GM18505 (cell line): ENCODE results near the gene SH3BP2.

Source experiments
- ATAC-seq: cut with Tn5 transposase; IDR thresholded peaks from one replicate; pipeline ENCODE4 v1.9.1; 2021; ENCODE audit not compliant: unreplicated experiment
- POLR2A ChIP-seq: IDR thresholded peaks from 4 replicates; pipeline ENCODE4 v1.6.1; 2011; ENCODE audit warnings: borderline replicate concordance; ENCODE audit not compliant: insufficient read depth, insufficient read length; ENCODE audit errors: extremely low read depth

The SH3BP2 gene

GRCh38 chr4:2792711-2793585, at the start of gene SH3BP2:
SH3BP2 (plus strand) TSS chr4:2793085; CDS start chr4:2820618, 27,533 bp downstream.
- ATAC-seq: no peak
- TF ChIP-seq POLR2A: peak; percentile 41

GRCh38 chr4:2743518-2744445, 49.1 kb upstream of the SH3BP2 start:
- TF ChIP-seq POLR2A: no peak
- ATAC-seq: no peak

GRCh38 chr4:2744576-2745270, 48.2 kb upstream of the SH3BP2 start:
- no peak for ATAC-seq
- no peak for TF ChIP-seq POLR2A

GRCh38 chr4:2745516-2745915, 47.4 kb upstream of the SH3BP2 start:
- no peak for ATAC-seq

GRCh38 chr4:2745981-2746806, 46.7 kb upstream of the SH3BP2 start:
- peak; percentile 61 for TF ChIP-seq POLR2A
- peak; percentile 90 for ATAC-seq

More at GRCh38 chr4:2745516-2745915, 47.4 kb upstream of the SH3BP2 start:
- no peak for TF ChIP-seq POLR2A

- no peak for TF ChIP-seq POLR2A
- no peak for ATAC-seq
These were observed 45.8 kb upstream of the SH3BP2 start for GRCh38 chr4:2746891-2747695.

DNA sequence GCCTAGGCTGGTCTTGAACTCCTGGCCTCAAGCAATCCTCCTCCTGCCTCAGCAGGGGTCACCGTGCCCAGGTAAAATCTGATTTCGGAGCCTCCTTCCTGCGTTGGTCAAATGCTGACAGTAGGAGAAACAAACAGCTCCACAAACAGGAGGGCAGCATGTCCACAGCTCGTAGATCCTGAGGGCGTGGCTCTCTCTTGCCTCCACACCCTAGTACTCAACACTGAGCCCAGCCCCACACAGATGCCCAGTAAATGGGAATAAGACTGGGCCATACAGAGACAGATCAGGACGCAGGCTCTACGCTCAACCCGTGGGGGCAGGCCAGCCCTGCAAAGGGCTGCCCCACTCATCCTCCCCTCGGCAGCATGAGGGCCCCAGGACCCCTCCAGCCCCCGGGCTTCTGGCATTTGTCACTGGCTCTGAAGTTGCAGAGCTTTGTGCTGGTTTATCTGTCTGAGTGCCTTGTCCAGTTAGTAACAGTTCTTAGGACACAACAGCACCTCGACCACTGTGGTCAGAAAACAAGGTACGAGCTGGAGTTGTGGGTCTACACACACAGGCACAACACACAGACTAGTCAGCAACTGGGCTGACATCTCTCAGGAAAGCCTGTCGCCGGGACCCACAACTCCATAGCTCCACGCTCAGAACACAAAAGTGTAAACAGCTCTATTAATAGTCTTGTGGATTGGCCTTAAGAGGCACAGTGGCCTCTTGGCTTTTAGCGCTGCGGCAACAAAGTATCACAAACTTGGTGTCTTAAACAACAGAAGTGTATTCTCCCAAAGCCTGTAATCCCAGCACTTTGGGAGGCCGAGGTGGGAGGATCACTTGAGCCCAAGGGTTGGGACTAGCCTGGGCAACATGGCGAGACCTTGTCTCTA, 41.9 kb upstream of the SH3BP2 start:
- no peak for TF ChIP-seq POLR2A

GRCh38 chr4:2753436-2753835, 39.4 kb upstream of the SH3BP2 start:
- no peak for ATAC-seq
- no peak for TF ChIP-seq POLR2A

More for the DNA sequence above, 41.9 kb upstream of the SH3BP2 start:
- no peak for ATAC-seq

DNA sequence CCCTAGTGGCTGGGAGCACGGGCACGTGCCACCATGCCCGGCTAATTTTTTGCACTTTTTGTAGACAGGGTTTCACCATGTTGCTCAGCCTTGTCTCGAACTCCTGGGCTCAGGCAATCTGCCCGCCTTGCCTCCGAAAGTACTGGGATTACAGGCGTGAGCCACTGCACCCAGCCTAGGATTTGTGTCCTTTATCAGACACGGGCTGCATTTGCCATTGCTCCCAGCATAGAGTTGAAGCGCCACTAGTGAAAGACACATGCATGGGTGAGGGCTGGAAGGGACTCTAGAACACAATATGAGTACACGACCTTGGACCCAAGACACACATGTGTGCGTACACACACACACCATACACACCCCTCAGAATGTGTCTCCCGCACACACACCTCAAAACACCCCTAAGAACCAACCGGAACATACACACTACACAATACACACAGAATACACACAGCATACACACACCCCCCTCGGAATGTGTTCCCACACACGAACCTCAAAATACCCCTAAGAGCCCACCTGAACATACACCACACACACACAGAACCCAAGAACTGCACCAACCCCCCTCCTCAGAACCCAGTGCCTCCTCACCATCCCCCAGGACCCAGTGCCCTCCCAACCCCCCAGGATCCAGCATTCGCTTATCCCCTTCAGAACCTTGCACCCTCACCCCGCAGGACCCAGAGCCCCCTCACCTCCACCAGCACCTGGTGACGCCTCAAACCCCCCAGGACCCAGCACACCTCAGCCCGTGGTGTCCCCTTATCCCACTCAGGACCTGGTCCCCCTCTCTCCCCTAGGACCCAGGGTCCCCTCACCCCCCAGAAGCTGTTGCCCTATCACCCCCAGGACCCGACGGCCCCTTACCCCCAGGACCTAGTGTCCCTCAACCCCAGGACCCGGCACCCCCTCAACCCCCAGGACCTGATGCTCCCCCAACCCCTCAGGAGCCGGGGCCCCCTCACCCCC, 37.8 kb upstream of the SH3BP2 start:
- no peak for ATAC-seq
- TF ChIP-seq POLR2A: no peak
